PC-3 (cell line): Measurements from ENCODE around the gene FBLN1. TPM values are rescaled to one million over a fixed set of nuclear protein-coding genes. Genes with fewer than 3 reads are reported as not detected.

Experiments
- ATAC-seq: fragments of 200-7000 bp; cut with Tn5 transposase; 2 replicates; pipeline ENCODE4 v1.9.1; 2020; ENCODE audit warnings: mild to moderate bottlenecking, moderate library complexity
- BruUV-seq: library from RNA; stranded (reverse); fragments of 400-500 nt; replicated peaks from 2 replicates; lab custom pipeline; 2021; lab: Mats Ljungman, UMichigan
- CTCF ChIA-PET: fragments of 300-600 bp; sonication (Branson Sonifier 250); formaldehyde crosslinking; loops from one replicate; lab custom pipeline; 2022; ENCODE audit warnings: antibody characterized with exemption; lab: Charles Lee
- POLR2A ChIA-PET: fragments of 300-600 bp; sonication (Branson Sonifier 250); formaldehyde crosslinking; loops from one replicate; lab custom pipeline; 2022; ENCODE audit warnings: antibody characterized with exemption; ENCODE audit not compliant: unreplicated experiment; lab: Charles Lee
- DNase-seq: peaks from one replicate; pipeline ENCODE4 v3.0.0-alpha.2; 2015
- H2AFZ ChIP-seq: fragments of 300-600 bp; sonication (generic); 2 replicates; pipeline ENCODE4 v1.6.0; 2016; ENCODE audit warnings: antibody characterized with exemption, low read length
- H3F3A ChIP-seq: fragments of 300-600 bp; sonication (generic); one replicate; pipeline ENCODE4 v1.6.0; 2017; ENCODE audit warnings: antibody characterized with exemption, low read length, control low read depth, mild to moderate bottlenecking; ENCODE audit not compliant: unreplicated experiment
- H3K27ac ChIP-seq: fragments of 300-600 bp; sonication (generic); 2 replicates; pipeline ENCODE4 v1.5.1; 2016; ENCODE audit warnings: mild to moderate bottlenecking, low read length
- H3K27me3 ChIP-seq: fragments of 300-600 bp; sonication (generic); 2 replicates; pipeline ENCODE4 v1.6.1; 2016; ENCODE audit warnings: low read length, mixed read lengths
- H3K36me3 ChIP-seq: fragments of 300-600 bp; sonication (generic); 2 replicates; pipeline ENCODE4 v1.6.1; 2016; ENCODE audit warnings: low read depth, mixed run types, low read length, mixed read lengths
- H3K4me1 ChIP-seq: fragments of 300-600 bp; sonication (generic); 2 replicates; pipeline ENCODE4 v1.5.1; 2016; ENCODE audit warnings: low read length; ENCODE audit not compliant: insufficient read depth
- H3K4me2 ChIP-seq: fragments of 300-600 bp; sonication (generic); 2 replicates; pipeline ENCODE4 v1.6.0; 2016; ENCODE audit warnings: low read length
- H3K4me3 ChIP-seq: fragments of 300-600 bp; sonication (generic); 2 replicates; pipeline ENCODE4 v1.5.1; 2016; ENCODE audit warnings: mild to moderate bottlenecking, low read length, mixed read lengths
- H3K79me2 ChIP-seq: fragments of 300-600 bp; sonication (generic); 2 replicates; pipeline ENCODE4 v1.6.1; 2017; ENCODE audit warnings: low read length, mixed read lengths
- H3K9ac ChIP-seq: fragments of 300-600 bp; sonication (generic); 2 replicates; pipeline ENCODE4 v1.6.0; 2016; ENCODE audit warnings: mild to moderate bottlenecking, low read length
- H3K9me2 ChIP-seq: fragments of 300-600 bp; sonication (generic); replicated peaks from 2 replicates; pipeline ENCODE4 v1.6.1; 2016; ENCODE audit warnings: mixed run types, low read length, mixed read lengths
- H3K9me3 ChIP-seq: fragments of 300-600 bp; sonication (generic); 2 replicates; pipeline ENCODE4 v1.6.1; 2016; ENCODE audit warnings: low read length, mixed read lengths
- H4K20me1 ChIP-seq: fragments of 300-600 bp; sonication (generic); 2 replicates; pipeline ENCODE4 v1.6.1; 2016; ENCODE audit warnings: low read length, mixed read lengths
- EZH2 ChIP-seq: fragments of 300-600 bp; sonication (generic); IDR thresholded peaks from one replicate; pipeline ENCODE4 v1.6.1; 2017; ENCODE audit warnings: antibody characterized with exemption, mild to moderate bottlenecking, low read length; ENCODE audit not compliant: unreplicated experiment
- EZH2phosphoT487 ChIP-seq: fragments of 300-600 bp; sonication (generic); IDR thresholded peaks from 2 replicates; pipeline ENCODE4 v1.6.1; 2018; ENCODE audit warnings: mild to moderate bottlenecking, antibody characterized with exemption, low read length, borderline replicate concordance
- intact Hi-C: fragments of 100-400 bp; cut with micrococcal nuclease; formaldehyde crosslinking; loops from 2 replicates; pipeline ENCODE4 v1.9.0; 2023
- total RNA-seq: library from RNA; depleted of rRNA; stranded (reverse); fragments of >200 nt; gene quantifications from 2 replicates; pipeline ENCODE4 v1.2.3, GENCODE V29; 2014
- TF ChIP-seq, protein P1 (sequence below): fragments of 300-600 bp; sonication (generic); conservative IDR thresholded peaks from 2 replicates; pipeline ENCODE4 v1.5.1; 2017; ENCODE audit warnings: antibody characterized with exemption, low read depth, mild to moderate bottlenecking, low read length

The FBLN1 gene
- total RNA-seq, 1 experiment from 2014 or later: 13.4 TPM

DNA sequence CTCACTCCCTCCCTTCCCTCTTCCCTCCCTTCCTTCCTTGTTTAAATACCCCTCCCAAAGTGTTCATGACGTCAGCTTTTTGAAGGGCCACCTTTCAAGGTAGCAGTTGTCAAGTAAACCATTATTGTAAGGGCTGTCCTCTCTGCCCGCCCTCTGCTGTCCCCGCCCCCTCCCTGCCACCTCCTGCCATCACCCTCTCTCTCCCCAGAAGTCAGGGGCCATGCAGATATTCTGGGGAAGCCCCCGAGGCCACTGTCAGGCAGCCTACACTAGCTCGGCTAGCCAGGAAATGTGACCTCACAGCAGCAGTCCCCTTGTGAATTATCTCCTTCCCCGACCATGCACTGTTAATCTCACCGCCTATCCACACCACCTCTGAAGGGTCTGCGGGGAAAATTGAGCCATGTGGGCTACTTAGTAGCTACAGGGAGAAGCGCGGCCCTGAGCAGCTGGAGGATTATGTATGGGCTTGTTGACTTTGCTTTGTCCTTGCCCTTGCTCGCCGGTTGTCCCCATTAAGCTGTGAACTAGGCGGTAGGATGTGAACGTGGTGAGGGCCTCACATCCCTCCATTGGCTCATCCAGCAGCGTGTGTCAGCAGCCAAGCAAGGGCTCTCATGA, 126.9 kb downstream of the FBLN1 start:
- Histone ChIP-seq H3K27me3 (no peaks in the 10 kb centered on the region), H3K36me3 (no peaks in the 10 kb centered on the region), H3F3A (no peaks in the 10 kb centered on the region), H3K27ac (no peak overlapping the region), H3K4me2 (no peak overlapping the region), H3K9me3 (no peaks in the 10 kb centered on the region), H3K9ac (no peak overlapping the region), H2AFZ (no peak overlapping the region), H3K9me2 (no peaks in the 10 kb centered on the region), H3K4me3 (no peak overlapping the region), H3K79me2 (peaks cover 11% of the 10 kb centered on the region), H4K20me1 (no peaks in the 10 kb centered on the region), H3K4me1 (peaks cover 17% of the 10 kb centered on the region)
- BruUV-seq: no TSS peak
- DNase-seq (no peak), ATAC-seq (no peak)
- ChIA-PET CTCF (no interaction called here), POLR2A (no interaction called here)
- intact Hi-C loops: no loop called here
- TF ChIP-seq EZH2phosphoT487 (no peak), EZH2 (no peak)
- TF ChIP-seq, protein P1, sequence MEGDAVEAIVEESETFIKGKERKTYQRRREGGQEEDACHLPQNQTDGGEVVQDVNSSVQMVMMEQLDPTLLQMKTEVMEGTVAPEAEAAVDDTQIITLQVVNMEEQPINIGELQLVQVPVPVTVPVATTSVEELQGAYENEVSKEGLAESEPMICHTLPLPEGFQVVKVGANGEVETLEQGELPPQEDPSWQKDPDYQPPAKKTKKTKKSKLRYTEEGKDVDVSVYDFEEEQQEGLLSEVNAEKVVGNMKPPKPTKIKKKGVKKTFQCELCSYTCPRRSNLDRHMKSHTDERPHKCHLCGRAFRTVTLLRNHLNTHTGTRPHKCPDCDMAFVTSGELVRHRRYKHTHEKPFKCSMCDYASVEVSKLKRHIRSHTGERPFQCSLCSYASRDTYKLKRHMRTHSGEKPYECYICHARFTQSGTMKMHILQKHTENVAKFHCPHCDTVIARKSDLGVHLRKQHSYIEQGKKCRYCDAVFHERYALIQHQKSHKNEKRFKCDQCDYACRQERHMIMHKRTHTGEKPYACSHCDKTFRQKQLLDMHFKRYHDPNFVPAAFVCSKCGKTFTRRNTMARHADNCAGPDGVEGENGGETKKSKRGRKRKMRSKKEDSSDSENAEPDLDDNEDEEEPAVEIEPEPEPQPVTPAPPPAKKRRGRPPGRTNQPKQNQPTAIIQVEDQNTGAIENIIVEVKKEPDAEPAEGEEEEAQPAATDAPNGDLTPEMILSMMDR: no peak

DNA sequence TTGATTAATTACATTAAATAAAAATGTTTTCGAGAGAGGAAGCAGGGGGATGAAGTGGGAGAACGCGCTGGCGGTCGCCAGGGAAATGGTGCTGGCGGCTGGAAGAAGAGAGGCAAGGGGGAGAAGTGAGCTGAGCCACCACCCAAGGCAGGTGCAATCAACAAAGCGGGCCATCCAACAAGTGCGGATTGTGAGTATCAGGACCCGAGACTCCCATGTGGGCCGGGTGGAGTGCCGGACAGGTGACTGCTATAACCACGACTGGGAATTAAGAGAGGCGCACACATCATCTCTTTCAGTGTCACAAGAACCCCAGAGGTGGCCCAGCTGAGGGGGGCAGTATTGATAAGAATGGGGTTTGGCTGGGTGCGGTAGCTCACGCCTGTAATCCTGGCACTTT, 127.8 kb downstream of the FBLN1 start:
- Histone ChIP-seq H3K9ac (no peak overlapping the region), H3K9me2 (no peaks in the 10 kb centered on the region), H3K27ac (no peak overlapping the region), H3K4me2 (no peak overlapping the region), H3K4me1 (peaks cover 17% of the 10 kb centered on the region), H3F3A (no peaks in the 10 kb centered on the region), H2AFZ (no peak overlapping the region), H3K27me3 (no peaks in the 10 kb centered on the region), H3K9me3 (no peaks in the 10 kb centered on the region), H3K36me3 (no peaks in the 10 kb centered on the region), H3K79me2 (peaks cover 8% of the 10 kb centered on the region), H3K4me3 (no peak overlapping the region), H4K20me1 (no peaks in the 10 kb centered on the region)
- ChIA-PET POLR2A (no interaction called here), CTCF (no interaction called here)
- TF ChIP-seq EZH2 (no peak), EZH2phosphoT487 (no peak)
- TF ChIP-seq, protein P1: no peak
- intact Hi-C loops: no loop called here
- DNase-seq (no peak), ATAC-seq (no peak)
- BruUV-seq: no TSS peak

DNA sequence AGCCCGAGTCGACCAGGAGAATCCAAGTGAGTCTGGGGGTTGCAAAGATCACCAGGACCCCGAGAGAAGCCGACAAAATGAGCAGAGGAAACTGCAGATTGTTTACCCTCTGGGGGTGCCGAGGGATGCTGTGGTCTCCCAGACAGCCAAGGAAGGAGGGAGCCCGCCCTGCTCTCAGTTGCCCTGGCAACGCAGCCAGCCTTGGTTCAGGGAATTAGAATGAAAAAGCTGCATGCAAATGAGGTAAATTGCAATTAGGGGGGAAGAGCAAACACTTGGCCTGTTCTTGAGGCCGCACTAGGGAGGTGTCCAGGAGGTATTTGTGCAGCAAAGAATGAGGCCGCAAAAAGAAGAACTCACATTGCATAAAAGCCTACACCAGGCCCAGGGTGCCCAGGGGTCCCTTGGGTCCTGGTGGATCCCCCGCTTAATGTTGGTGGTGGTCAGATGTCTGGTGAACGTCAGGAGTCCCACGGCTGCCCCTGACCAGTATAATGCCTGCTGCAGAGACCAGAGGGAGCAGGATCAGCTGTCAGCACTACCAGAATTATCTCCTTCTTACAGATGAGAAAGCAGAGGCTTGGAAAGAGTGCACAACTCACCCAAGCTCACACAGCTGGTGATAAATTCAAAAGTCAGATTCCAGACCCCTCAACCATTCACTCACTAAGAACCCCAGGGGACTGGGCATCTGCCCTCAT, 128.6 kb downstream of the FBLN1 start:
- ATAC-seq (no peak), DNase-seq (no peak)
- no peaks in the 10 kb centered on the region for H3K79me2 ChIP-seq
- H3K36me3 ChIP-seq: no peaks in the 10 kb centered on the region
- TF ChIP-seq EZH2 (no peak), EZH2phosphoT487 (no peak)
- TF ChIP-seq, protein P1: no peak
- intact Hi-C loops: no loop called here
- no peak overlapping the region for H3K4me2 ChIP-seq
- no peak overlapping the region for H3K27ac ChIP-seq
- ChIA-PET CTCF (no interaction called here), POLR2A (no interaction called here)
- peaks cover 8% of the 10 kb centered on the region for H3K4me1 ChIP-seq
- H3K9me2 ChIP-seq: no peaks in the 10 kb centered on the region
- no peaks in the 10 kb centered on the region for H4K20me1 ChIP-seq
- no peak overlapping the region for H3K4me3 ChIP-seq
- no peak overlapping the region for H2AFZ ChIP-seq
- no peaks in the 10 kb centered on the region for H3K9me3 ChIP-seq
- H3F3A ChIP-seq: no peaks in the 10 kb centered on the region
- no peak overlapping the region for H3K9ac ChIP-seq
- no peaks in the 10 kb centered on the region for H3K27me3 ChIP-seq
- BruUV-seq: no TSS peak
